ENCODE data around the gene RNF103. TPM values are rescaled to one million over a fixed set of nuclear protein-coding genes. Genes with fewer than 3 reads are reported as not detected.

RNF103 gene
- total RNA-seq, 1 donor from 2014 or later, result 22.3 TPM

GRCh38 chr2:86646329-86646728, 22.7 kb upstream of the RNF103 start:
- Mint-ChIP-seq H3K27me3 (no peaks in the 10 kb centered on the region), H3K4me1 (ENCODE audit: low read depth) (no peaks in the 10 kb centered on the region), H3K27ac (no peak overlapping the region), H3K36me3 (ENCODE audit: insufficient read depth) (peaks cover 6% of the 10 kb centered on the region), H3K4me3 (ENCODE audit: low read depth) (no peak overlapping the region), H3K9me3 (ENCODE audit: low read depth) (peaks cover 15% of the 10 kb centered on the region)
- no peak for TF ChIP-seq CTCF (IDR thresholded peaks at IDR 0.05; ENCODE audit: unreplicated experiment)
- DNase-seq (ENCODE audit: low spot score, unreplicated experiment), result no peak

GRCh38 chr2:86645752-86646151, 22.1 kb upstream of the RNF103 start:
- no peaks in the 10 kb centered on the region for H3K4me1 Mint-ChIP-seq (ENCODE audit: low read depth)
- no peak overlapping the region for H3K27ac Mint-ChIP-seq
- no peaks in the 10 kb centered on the region for H3K27me3 Mint-ChIP-seq
- H3K4me3 Mint-ChIP-seq (ENCODE audit: low read depth), result no peak overlapping the region
- peaks cover 6% of the 10 kb centered on the region for H3K36me3 Mint-ChIP-seq (ENCODE audit: insufficient read depth)
- no peak for TF ChIP-seq CTCF (IDR thresholded peaks at IDR 0.05; ENCODE audit: unreplicated experiment)
- peaks cover 15% of the 10 kb centered on the region for H3K9me3 Mint-ChIP-seq (ENCODE audit: low read depth)
- no peak for DNase-seq (ENCODE audit: low spot score, unreplicated experiment)

- no peak for DNase-seq (ENCODE audit: low spot score, unreplicated experiment)
- Mint-ChIP-seq H3K4me1 (ENCODE audit: low read depth) (peaks cover under 1% of the 10 kb centered on the region), H3K27ac (no peak overlapping the region), H3K27me3 (no peaks in the 10 kb centered on the region), H3K36me3 (ENCODE audit: insufficient read depth) (peaks cover 6% of the 10 kb centered on the region), H3K9me3 (ENCODE audit: low read depth) (peaks cover 12% of the 10 kb centered on the region), H3K4me3 (ENCODE audit: low read depth) (no peak overlapping the region)
- no peak for TF ChIP-seq CTCF (IDR thresholded peaks at IDR 0.05; ENCODE audit: unreplicated experiment)
Observed at GRCh38 chr2:86638712-86639111, 15.0 kb upstream of the RNF103 start.

GRCh38 chr2:86636842-86637241, 13.2 kb upstream of the RNF103 start:
- H3K27me3 Mint-ChIP-seq, result no peaks in the 10 kb centered on the region
- H3K4me3 Mint-ChIP-seq (ENCODE audit: low read depth), result no peak overlapping the region
- peaks cover 8% of the 10 kb centered on the region for H3K4me1 Mint-ChIP-seq (ENCODE audit: low read depth)
- peaks cover 12% of the 10 kb centered on the region for H3K9me3 Mint-ChIP-seq (ENCODE audit: low read depth)
- H3K36me3 Mint-ChIP-seq (ENCODE audit: insufficient read depth), result peaks cover 4% of the 10 kb centered on the region
- no peak for DNase-seq (ENCODE audit: low spot score, unreplicated experiment)
- no peak overlapping the region for H3K27ac Mint-ChIP-seq
- no peak for TF ChIP-seq CTCF (IDR thresholded peaks at IDR 0.05; ENCODE audit: unreplicated experiment)

- peaks cover 5% of the 10 kb centered on the region for H3K9me3 Mint-ChIP-seq (ENCODE audit: low read depth)
- H3K27ac Mint-ChIP-seq, result no peak overlapping the region
- no peak overlapping the region for H3K4me3 Mint-ChIP-seq (ENCODE audit: low read depth)
- peaks cover 8% of the 10 kb centered on the region for H3K4me1 Mint-ChIP-seq (ENCODE audit: low read depth)
- no peak for DNase-seq (ENCODE audit: low spot score, unreplicated experiment)
- H3K27me3 Mint-ChIP-seq, result no peaks in the 10 kb centered on the region
- no peak for TF ChIP-seq CTCF (IDR thresholded peaks at IDR 0.05; ENCODE audit: unreplicated experiment)
- no peaks in the 10 kb centered on the region for H3K36me3 Mint-ChIP-seq (ENCODE audit: insufficient read depth)
Observed at GRCh38 chr2:86634352-86634751, 10.7 kb upstream of the RNF103 start.
